ENCODE results near the gene RNF227.

DNA sequence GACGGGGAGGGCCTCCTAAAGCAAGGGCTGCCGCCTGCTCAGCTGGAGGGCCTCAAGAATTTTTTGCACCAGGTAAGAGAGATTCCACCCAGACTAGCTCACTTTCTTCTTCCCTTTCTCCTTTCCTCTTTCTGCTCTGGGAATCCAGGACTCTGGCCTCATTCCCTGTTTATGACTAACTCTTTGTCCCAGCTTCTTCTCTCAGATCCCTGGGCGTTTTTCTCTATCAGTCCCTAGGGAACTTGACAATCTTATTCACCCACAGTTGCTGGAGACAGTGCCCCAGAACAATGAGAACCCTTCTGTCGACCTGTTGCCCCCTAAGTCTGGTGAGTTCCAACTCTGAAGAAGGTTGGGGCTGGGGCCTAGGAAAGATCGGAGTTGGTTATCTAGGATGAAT is 31.6 kb upstream of the RNF227 start:
- TF ChIP-seq, protein P1, sequence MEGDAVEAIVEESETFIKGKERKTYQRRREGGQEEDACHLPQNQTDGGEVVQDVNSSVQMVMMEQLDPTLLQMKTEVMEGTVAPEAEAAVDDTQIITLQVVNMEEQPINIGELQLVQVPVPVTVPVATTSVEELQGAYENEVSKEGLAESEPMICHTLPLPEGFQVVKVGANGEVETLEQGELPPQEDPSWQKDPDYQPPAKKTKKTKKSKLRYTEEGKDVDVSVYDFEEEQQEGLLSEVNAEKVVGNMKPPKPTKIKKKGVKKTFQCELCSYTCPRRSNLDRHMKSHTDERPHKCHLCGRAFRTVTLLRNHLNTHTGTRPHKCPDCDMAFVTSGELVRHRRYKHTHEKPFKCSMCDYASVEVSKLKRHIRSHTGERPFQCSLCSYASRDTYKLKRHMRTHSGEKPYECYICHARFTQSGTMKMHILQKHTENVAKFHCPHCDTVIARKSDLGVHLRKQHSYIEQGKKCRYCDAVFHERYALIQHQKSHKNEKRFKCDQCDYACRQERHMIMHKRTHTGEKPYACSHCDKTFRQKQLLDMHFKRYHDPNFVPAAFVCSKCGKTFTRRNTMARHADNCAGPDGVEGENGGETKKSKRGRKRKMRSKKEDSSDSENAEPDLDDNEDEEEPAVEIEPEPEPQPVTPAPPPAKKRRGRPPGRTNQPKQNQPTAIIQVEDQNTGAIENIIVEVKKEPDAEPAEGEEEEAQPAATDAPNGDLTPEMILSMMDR (conservative IDR thresholded peaks at IDR 0.05; ENCODE audit: low read length): no peak
- TF ChIP-seq EZH2phosphoT487 (IDR thresholded peaks at IDR 0.05; ENCODE audit: borderline replicate concordance): no peak
